K562 (cell line): ENCODE results near the gene RNF213. TPM values are rescaled to one million over a fixed set of nuclear protein-coding genes. Genes with fewer than 3 reads are reported as not detected.

Experiments
- ATAC-seq: fragments of 200-7000 bp; cut with Tn5 transposase; 3 replicates; pipeline ENCODE4 v1.9.1; 2020; ENCODE audit warnings: moderate library complexity
- BruUV-seq: library from RNA; stranded (reverse); fragments of 400-500 nt; replicated peaks from 2 replicates; lab custom pipeline; 2021; lab: Mats Ljungman, UMichigan
- CTCF ChIA-PET: fragments of 300-600 bp; formaldehyde crosslinking; extraction: SDS; loops from one replicate; lab custom pipeline; 2021; ENCODE audit warnings: low intra/inter-chr PET ratio; lab: Yijun Ruan, JAX
- POLR2A ChIA-PET: fragments of 300-600, 350-650 bp; sonication (Branson Sonifier 250); formaldehyde crosslinking; extraction: SDS; loops from one replicate; lab custom pipeline; 2021; ENCODE audit warnings: antibody characterized with exemption, inconsistent platforms; lab: Yijun Ruan, JAX
- DNase-seq, 4 experiments: peaks; one replicate each; pipeline versions ENCODE4 v3.0.0 to v3.0.0-alpha.2; 2011 to 2018; ENCODE audit warnings: low spot score in 3 of 4, mixed read lengths in 3 of 4; ENCODE audit errors: extremely low read depth in 1 of 4
- FAIRE-seq: peaks from 2 replicates; lab custom pipeline; 2011; peaks lifted over from hg19 to GRCh38; lab: Jason Lieb, UNC
- H2AFZ ChIP-seq: 2 replicates; pipeline ENCODE4 v1.6.0; 2011; ENCODE audit warnings: low read depth, low read length, control low read depth, inconsistent platforms
- H3K27ac ChIP-seq: fragments of 200-600 bp; 3 replicates; pipeline ENCODE4 v1.8.0; 2011; ENCODE audit warnings: low read depth, mild to moderate bottlenecking, control low read depth, inconsistent platforms, low read length, moderate library complexity, mixed read lengths; ENCODE audit errors: extremely low read depth
- H3K27me3 ChIP-seq, 2 experiments: fragments of 300-600 bp in 1 of 2; 2 replicates in 1 of 2; 3 replicates in 1 of 2; pipeline versions ENCODE4 v1.6.0 to v1.8.0; 2011; ENCODE audit warnings: inconsistent platforms in 2 of 2, low read length in 2 of 2, mild to moderate bottlenecking in 1 of 2, mixed read lengths in 1 of 2, moderate library complexity in 1 of 2; ENCODE audit not compliant: control insufficient read depth in 2 of 2, insufficient read depth in 2 of 2
- H3K36me3 ChIP-seq: fragments of 300-600 bp; 3 replicates; pipeline ENCODE4 v1.8.0; 2011; ENCODE audit warnings: mild to moderate bottlenecking, low read length, inconsistent platforms; ENCODE audit not compliant: control insufficient read depth, insufficient read depth
- H3K4me1 ChIP-seq, 2 experiments: fragments of 200-600 bp in 1 of 2; replicated peaks in 1 of 2; 2 replicates in 1 of 2; 3 replicates in 1 of 2; pipeline versions ENCODE4 v1.5.1 to v1.8.0; 2011; ENCODE audit warnings: inconsistent platforms in 2 of 2, low read length in 2 of 2, mild to moderate bottlenecking in 1 of 2, mixed read lengths in 1 of 2, moderate library complexity in 1 of 2; ENCODE audit not compliant: control insufficient read depth in 2 of 2, insufficient read depth in 2 of 2
- H3K4me2 ChIP-seq: 2 replicates; pipeline ENCODE4 v1.6.1; 2011; ENCODE audit warnings: low read length, control low read depth, inconsistent platforms, mixed read lengths; ENCODE audit not compliant: insufficient read depth
- H3K4me3 ChIP-seq: fragments of 200-600 bp; sonication (generic), shearing (Covaris generic); 2 replicates; pipeline ENCODE4 v1.5.1; 2016; ENCODE audit warnings: control low read depth, inconsistent platforms
- H3K79me2 ChIP-seq: fragments of 200-600 bp; 3 replicates; pipeline ENCODE4 v1.8.0; 2011; ENCODE audit warnings: low read length, inconsistent platforms; ENCODE audit not compliant: control insufficient read depth, insufficient read depth
- H3K9ac ChIP-seq, 2 experiments: 2 replicates each; pipeline versions ENCODE4 v1.6.0 to v1.6.1; 2011; ENCODE audit warnings: low read depth in 2 of 2, low read length in 2 of 2, control low read depth in 1 of 2, inconsistent platforms in 1 of 2, mild to moderate bottlenecking in 1 of 2, mixed read lengths in 1 of 2; ENCODE audit not compliant: insufficient read depth in 1 of 2
- H3K9me1 ChIP-seq: one replicate; pipeline ENCODE4 v1.6.0; 2011; ENCODE audit warnings: inconsistent platforms, mild to moderate bottlenecking, low read length, moderate library complexity; ENCODE audit not compliant: control insufficient read depth, insufficient read depth
- H3K9me3 ChIP-seq: replicated peaks from 2 replicates; pipeline ENCODE4 v1.5.1; 2011; ENCODE audit warnings: low read depth, low read length, inconsistent platforms; ENCODE audit not compliant: control insufficient read depth, insufficient read depth
- H4K20me1 ChIP-seq: replicated peaks from 2 replicates; pipeline ENCODE4 v1.6.1; 2011; ENCODE audit warnings: low read length, inconsistent platforms, mixed read lengths; ENCODE audit not compliant: control insufficient read depth, insufficient read depth
- ATF7 ChIP-seq: fragments of 450-650 bp; IDR thresholded peaks from 2 replicates; pipeline ENCODE4 v1.7.1; 2014; ENCODE audit warnings: mild to moderate bottlenecking, moderate library complexity
- BRD4 ChIP-seq: fragments of 200-600 bp; sonication (generic); IDR thresholded peaks from 2 replicates; pipeline ENCODE4 v1.6.1; 2017; ENCODE audit warnings: inconsistent platforms
- HNRNPL ChIP-seq: fragments of 200-400 bp; formaldehyde crosslinking; IDR thresholded peaks from 2 replicates; pipeline ENCODE4 v1.6.1; 2017; ENCODE audit warnings: low read depth, mild to moderate bottlenecking, low read length
- JUNB ChIP-seq: fragments of 450-650 bp; formaldehyde crosslinking; conservative IDR thresholded peaks from 2 replicates; pipeline ENCODE4 v1.4.0; 2020; ENCODE audit warnings: mild to moderate bottlenecking
- NR3C1 ChIP-seq: sonication (generic); formaldehyde crosslinking; IDR thresholded peaks from 2 replicates; pipeline ENCODE4 v1.8.1; 2022; ENCODE audit warnings: missing genetic modification reagents
- NRF1 ChIP-seq, 2 experiments: fragments of 450-650 bp; IDR thresholded peaks in 1 of 2; conservative IDR thresholded peaks in 1 of 2; 2 replicates each; pipeline ENCODE4 v1.6.1; 2014; ENCODE audit warnings: mild to moderate bottlenecking in 2 of 2
- PHF21A ChIP-seq: fragments of 450-650 bp; IDR thresholded peaks from 2 replicates; pipeline ENCODE4 v1.6.1; 2017; ENCODE audit warnings: low read depth, borderline replicate concordance
- POLR3A ChIP-seq: IDR thresholded peaks from 2 replicates; pipeline ENCODE4 v1.6.1; 2011; ENCODE audit warnings: borderline replicate concordance, mild to moderate bottlenecking, moderate library complexity; ENCODE audit not compliant: insufficient read length, insufficient read depth; ENCODE audit errors: extremely low read depth
- ZNF408 ChIP-seq: fragments of 250-450 bp; sonication (Bioruptor Pico); IDR thresholded peaks from 2 replicates; pipeline ENCODE4 v1.4.0; 2020; ENCODE audit warnings: low read depth, mild to moderate bottlenecking, moderate library complexity
- ZNF764 ChIP-seq: fragments of 250-450 bp; sonication (Bioruptor Pico); IDR thresholded peaks from 2 replicates; pipeline ENCODE4 v1.4.0; 2020; ENCODE audit warnings: low read depth, mild to moderate bottlenecking, moderate library complexity
- WGBS: fragments of 100-300 bp; shearing (Covaris generic); methylation state at CpG from one replicate; pipeline ENCODE4 v1.1.6; 2016; ENCODE audit warnings: low coverage, mixed read lengths; ENCODE audit not compliant: insufficient coverage; ENCODE audit errors: missing lambda C conversion rate; 5-methylcytosine and 5-hydroxymethylcytosine counted together
- in situ Hi-C: fragments of 300-500 bp; cut with MboI; formaldehyde crosslinking; loops from 4 replicates; pipeline ENCODE4 v1.15.0; 2018; ENCODE audit warnings: inconsistent platforms, mixed read lengths
- intact Hi-C: fragments of 100-400 bp; cut with micrococcal nuclease; formaldehyde crosslinking; loops from 2 replicates; pipeline ENCODE4 v1.14.2; 2022
- polyA plus RNA-seq, 8 experiments: library from polyadenylated mRNA; depleted of rRNA in 4 of 8; stranded (reverse) in 5 of 8; unstranded in 3 of 8; fragments of >200 nt; fragmentation: Nextera tagmentation in 2 of 8; fragmentation: Illumina TruSeq in 1 of 8; extraction: Ambion mirVana in 2 of 8; extraction: Trizol in 1 of 8; gene quantifications; 2 replicates each; pipeline versions ENCODE4 v1.2.1 to v1.2.3, GENCODE V29; 2011 to 2014; ENCODE audit warnings: inconsistent platforms in 1 of 8, missing spikeins in 1 of 8
- total RNA-seq, 7 experiments: library from RNA; depleted of rRNA in 6 of 7; stranded (reverse); fragments of >200 nt in 6 of 7; fragmentation: Illumina TruSeq in 2 of 7; extraction: Trizol in 2 of 7; gene quantifications; 2 replicates each; pipeline versions ENCODE4 v1.2.1 to v1.2.3, GENCODE V29; 2011 to 2021; ENCODE audit warnings: low replicate concordance in 1 of 7
- TF ChIP-seq, protein P1 (sequence below): sonication (generic); formaldehyde crosslinking; IDR thresholded peaks from 2 replicates; pipeline ENCODE4 v1.9.0; 2022; ENCODE audit warnings: mild to moderate bottlenecking, missing genetic modification reagents
- TF ChIP-seq, protein P2 (sequence below): fragments of 250-450 bp; sonication (Bioruptor Pico); IDR thresholded peaks from 2 replicates; pipeline ENCODE4 v1.5.0; 2020; ENCODE audit warnings: mild to moderate bottlenecking
- TF ChIP-seq, protein P3 (sequence below): IDR thresholded peaks from 2 replicates; pipeline ENCODE4 v1.6.1; 2014; ENCODE audit warnings: antibody characterized with exemption

RNF213 gene
- total and polyA plus RNA-seq, 9 of the 15 experiments (the other 6 are each of a cell fraction or from before 2014, with no cell fraction given): 5.3 to 33.6 (median 17.9) TPM

DNA sequence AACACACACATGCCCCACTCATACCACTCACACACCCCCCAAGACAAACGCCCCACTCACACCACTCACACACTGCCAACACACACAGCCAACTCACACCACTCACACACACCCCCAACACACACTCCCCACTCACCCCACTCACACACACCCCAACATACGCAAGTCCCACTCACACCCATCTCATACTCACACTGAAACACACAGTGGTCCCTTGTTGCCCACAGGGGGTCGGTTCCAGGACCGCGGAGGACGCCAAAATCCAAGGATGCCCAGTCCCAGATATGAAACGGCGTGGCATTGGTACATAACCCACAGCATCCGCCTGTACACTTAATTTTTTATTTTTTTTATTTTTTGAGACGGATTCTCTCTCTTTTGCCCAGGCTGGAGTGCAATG, 20.9 kb downstream of the RNF213 start:
- Histone ChIP-seq H4K20me1 (peaks cover 7% of the 10 kb centered on the region), H3K9me3 (no peaks in the 10 kb centered on the region), H3K4me1 (peaks cover 5 to 19% of the 10 kb centered on the region in 2 experiments; a peak in 3 of 5 replicates), H3K9me1 (no peaks in the 10 kb centered on the region), H3K4me3 (no peak overlapping the region), H3K4me2 (no peak overlapping the region), H2AFZ (no peak overlapping the region), H3K36me3 (peaks cover 12% of the 10 kb centered on the region; the same call in 2 of the 3 replicates), H3K27me3 (no peaks in the 10 kb centered on the region), H3K27ac (no peak overlapping the region), H3K79me2 (no peaks in the 10 kb centered on the region; the same call in 2 of the 3 replicates), H3K9ac (no peak overlapping the region)
- CTCF ChIA-PET: no interaction called here
- DNase-seq (no peak), ATAC-seq (no peak), FAIRE-seq (peak; percentile 54)
- no TSS peak for BruUV-seq
- 99% methylated on average over 8 of the region's 10 CpGs for WGBS
- in situ Hi-C loops (no loop called here), intact Hi-C loops (no loop called here)
- POLR2A ChIA-PET: no interaction called here
- TF ChIP-seq JUNB (CRISPR knock-in tag) (no peak), POLR3A (no peak), ZNF408 (CRISPR knock-in tag) (no peak), PHF21A (no peak), BRD4 (no peak), HNRNPL (no peak), ATF7 (no peak), NRF1 (conservative IDR thresholded peaks at IDR 0.05 in 1 of 2, IDR thresholded peaks at IDR 0.05 in 1 of 2) (no peak), ZNF764 (CRISPR knock-in tag) (no peak), NR3C1 (CRISPR knock-in tag) (no peak)
- TF ChIP-seq, protein P1, sequence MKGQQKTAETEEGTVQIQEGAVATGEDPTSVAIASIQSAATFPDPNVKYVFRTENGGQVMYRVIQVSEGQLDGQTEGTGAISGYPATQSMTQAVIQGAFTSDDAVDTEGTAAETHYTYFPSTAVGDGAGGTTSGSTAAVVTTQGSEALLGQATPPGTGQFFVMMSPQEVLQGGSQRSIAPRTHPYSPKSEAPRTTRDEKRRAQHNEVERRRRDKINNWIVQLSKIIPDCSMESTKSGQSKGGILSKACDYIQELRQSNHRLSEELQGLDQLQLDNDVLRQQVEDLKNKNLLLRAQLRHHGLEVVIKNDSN (CRISPR knock-in tag): no peak
- TF ChIP-seq, protein P2, sequence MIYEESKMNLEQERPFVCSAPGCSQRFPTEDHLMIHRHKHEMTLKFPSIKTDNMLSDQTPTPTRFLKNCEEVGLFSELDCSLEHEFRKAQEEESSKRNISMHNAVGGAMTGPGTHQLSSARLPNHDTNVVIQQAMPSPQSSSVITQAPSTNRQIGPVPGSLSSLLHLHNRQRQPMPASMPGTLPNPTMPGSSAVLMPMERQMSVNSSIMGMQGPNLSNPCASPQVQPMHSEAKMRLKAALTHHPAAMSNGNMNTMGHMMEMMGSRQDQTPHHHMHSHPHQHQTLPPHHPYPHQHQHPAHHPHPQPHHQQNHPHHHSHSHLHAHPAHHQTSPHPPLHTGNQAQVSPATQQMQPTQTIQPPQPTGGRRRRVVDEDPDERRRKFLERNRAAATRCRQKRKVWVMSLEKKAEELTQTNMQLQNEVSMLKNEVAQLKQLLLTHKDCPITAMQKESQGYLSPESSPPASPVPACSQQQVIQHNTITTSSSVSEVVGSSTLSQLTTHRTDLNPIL (CRISPR knock-in tag): no peak
- TF ChIP-seq, protein P3, sequence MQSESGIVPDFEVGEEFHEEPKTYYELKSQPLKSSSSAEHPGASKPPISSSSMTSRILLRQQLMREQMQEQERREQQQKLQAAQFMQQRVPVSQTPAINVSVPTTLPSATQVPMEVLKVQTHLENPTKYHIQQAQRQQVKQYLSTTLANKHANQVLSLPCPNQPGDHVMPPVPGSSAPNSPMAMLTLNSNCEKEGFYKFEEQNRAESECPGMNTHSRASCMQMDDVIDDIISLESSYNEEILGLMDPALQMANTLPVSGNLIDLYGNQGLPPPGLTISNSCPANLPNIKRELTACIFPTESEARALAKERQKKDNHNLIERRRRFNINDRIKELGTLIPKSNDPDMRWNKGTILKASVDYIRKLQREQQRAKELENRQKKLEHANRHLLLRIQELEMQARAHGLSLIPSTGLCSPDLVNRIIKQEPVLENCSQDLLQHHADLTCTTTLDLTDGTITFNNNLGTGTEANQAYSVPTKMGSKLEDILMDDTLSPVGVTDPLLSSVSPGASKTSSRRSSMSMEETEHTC: no peak
